DMS153 treated with DMSO at 0.1 percent for 48 hours (cell line): Measurements from ENCODE around the gene GSC.
"Not testable (repeated sequence)": the region's sequence is repeated elsewhere in the genome, so short reads cannot be mapped to it uniquely, and the experiment has no call there.

Experiments used
- DNase-seq: peaks from one replicate; lab custom pipeline; 2025; ENCODE audit not compliant: unreplicated experiment; lab: John Stamatoyannopoulos, UW

The GSC gene

DNA sequence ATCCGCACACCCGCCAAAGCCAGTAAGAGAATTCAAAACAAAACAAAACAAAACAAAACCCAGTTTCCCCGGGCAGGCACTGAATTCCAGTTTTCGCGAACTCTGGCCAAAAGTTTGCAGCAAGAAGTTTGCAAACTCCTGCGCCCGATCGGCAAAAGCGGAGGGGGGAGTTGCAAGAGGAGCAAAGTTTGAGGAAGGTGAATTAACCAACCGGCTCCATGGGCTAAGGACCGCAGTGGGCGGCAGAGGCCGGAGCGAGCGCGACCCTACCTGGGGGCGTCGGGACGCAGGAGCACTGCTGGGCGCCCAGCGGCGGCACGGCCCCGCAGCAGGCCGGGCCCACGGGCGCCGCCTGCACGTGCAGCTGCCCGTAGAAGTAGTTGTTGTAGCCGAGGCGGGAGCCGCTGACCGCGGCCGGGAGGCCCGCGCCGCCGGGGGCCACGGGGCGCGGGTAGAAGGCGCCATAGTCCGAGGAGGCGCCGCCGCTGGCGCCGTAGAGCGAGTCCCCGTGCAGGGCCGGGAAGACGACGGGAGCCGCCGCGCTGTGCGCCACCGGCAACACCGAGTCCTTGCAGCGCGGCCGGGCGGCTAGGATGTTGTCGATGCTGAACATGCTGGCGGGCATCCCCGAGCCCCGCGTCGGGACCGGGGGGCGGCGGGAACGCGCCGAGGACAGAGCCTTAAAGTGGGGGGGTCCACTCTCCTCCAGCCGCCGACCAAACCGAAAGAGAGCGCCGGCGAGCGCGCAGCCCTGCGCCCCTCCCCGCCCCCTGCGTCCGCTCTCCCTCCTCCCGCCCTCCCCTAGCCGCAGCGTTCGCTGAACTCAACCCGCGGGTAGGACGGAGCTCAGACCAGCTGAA lies at the start of gene GSC:
Gene GSC, minus strand, starts transcription at position 723 of the 860 bp plus-strand sequence. Its CDS starts 98 bp downstream, at position 625.
- DNase-seq: no peak

- no peak for DNase-seq
Measured at GRCh38 chr14:94819531-94819930, 49.6 kb upstream of the GSC start.

DNA sequence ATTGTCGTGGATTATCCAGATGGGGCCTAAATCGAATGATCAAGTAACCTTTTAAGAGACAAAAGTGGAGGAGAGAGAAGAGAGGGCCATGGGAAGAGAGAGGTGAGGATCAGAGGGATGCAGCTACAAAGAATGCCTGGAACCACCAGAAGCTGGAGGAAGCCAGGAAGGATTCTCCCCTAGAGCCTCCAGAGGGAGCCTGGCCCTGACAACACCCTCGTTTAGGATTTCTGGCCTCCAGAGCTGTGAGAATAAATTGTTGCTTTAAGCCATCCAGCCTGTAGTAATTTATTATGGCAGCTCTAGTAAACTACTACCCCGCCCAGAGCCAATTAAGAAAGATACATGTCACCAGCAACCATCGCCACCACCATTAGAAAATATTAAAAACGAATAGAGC lies 46.2 kb upstream of the GSC start:
- DNase-seq: no peak

DNA sequence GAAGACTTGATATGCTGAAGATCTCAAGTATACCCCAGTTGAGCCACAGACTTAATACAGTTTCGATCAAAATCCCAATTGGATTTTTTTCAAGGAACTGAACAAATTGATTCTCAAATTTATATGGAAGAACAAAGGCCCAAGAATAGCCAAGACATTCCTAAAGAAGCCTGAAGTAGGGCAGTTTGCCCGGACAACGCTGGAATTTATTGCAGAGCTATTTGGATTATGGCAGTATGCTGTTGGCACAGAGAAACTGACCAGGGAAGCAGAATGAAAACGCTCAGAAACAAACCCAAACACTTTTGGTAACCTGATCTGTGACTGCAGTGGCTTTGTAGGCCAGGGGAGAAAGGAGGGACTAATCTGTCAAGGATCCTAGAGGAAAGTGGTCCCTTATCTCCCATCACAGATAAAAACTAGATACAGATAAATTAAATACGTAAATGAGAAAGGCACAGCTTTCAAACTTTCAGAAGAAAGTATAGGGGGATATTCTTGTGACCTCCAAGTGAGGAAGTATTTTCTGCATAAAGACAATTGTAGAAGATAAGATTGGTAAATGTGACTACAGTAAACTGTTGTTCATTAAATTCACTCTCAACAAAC lies 35.9 kb upstream of the GSC start:
- no peak for DNase-seq

- DNase-seq: no peak
Measured at GRCh38 chr14:94801225-94801624, 31.3 kb upstream of the GSC start.

GRCh38 chr14:94800764-94801163 lies 30.9 kb upstream of the GSC start:
- DNase-seq: not testable (repeated sequence)

- DNase-seq: no peak
Measured at GRCh38 chr14:94797887-94798286, 28.0 kb upstream of the GSC start.

DNA sequence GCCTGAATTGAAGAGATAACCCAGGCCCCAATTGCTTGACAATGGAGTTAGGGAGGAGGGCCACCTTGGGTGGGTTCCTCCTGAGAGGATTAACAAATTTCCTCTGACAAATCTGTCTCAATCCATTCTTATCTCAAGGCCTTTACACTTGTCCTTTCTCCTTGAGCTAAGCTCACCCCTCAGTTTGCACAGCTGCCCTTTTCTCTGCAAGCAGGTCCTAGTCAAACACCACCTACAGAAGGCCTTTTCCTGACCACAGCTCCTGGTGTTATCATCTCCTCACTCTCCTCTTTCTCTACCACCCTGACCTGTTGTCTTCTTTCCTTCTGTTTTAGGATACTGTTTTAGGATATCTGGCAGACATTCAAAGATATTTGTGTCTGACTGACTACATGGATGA lies 26.4 kb upstream of the GSC start:
- no peak for DNase-seq

GRCh38 chr14:94795372-94795771 lies 25.5 kb upstream of the GSC start:
- DNase-seq: no peak

GRCh38 chr14:94793901-94794300 lies 24.0 kb upstream of the GSC start:
- no peak for DNase-seq

DNA sequence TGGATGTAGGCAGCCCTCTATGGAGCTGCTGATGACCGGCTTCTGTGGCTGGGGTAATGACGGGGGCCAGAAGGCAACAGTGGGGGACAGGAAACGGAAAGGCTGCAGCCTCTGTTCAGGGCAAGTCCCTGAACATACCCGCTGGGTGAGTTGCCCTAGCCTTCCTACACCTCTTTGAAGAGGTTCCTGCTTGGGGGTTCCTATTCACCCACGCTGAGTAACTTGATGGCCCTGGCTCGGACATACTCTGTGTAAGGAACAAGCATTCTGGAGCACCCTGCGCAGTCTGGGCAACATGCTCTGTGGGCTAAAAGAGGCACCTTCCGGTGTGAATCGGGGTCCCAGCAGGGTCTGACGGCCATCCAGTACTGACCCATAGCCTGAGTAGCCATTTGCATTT lies 17.7 kb upstream of the GSC start:
- DNase-seq: no peak

- DNase-seq: no peak
Measured at GRCh38 chr14:94787092-94787491, 17.2 kb upstream of the GSC start.

DNA sequence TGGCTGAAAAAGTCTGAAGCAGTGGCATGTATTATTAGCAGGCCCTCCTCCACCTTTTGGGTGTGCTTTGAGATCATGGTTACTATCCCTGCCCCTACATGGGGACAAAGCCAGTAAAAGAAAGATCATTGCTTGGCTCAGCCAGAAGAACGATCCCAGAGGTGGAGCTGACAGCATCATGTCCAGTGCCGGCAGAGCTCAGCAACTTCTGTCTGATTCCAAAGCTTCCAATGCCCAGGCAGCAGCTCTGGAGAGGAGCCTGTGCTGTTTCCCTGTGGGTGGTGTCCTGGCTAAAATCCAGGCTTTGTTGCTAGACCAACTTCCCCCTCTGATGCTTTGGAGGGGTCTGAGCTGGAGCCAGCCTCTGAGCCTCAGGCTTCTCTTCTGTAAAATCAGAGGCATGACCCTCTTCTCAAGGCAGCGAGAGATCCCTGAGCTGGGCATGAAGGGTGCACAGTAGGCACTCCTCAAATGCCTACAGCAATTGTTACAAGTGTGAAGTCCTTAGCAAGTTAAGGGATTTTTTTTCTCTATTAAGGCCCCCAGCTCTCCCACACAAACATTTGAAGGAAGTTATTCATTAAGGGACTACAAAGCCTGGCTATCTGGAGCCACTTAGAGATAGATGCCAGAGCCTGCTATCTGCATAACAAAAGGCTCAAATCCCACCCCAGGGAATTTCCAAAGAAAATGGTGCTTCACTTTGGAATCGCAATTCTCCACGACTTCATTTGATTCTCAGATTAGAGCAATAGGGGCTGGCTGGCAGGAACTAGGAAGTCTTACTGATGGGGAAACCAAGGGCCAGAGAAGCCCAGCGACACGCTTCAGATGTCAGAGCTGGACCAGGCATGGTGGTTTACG lies 10.9 kb upstream of the GSC start:
- DNase-seq: no peak

- no peak for DNase-seq
Measured at GRCh38 chr14:94779713-94780112, 9.8 kb upstream of the GSC start.

GRCh38 chr14:94775871-94776210 lies 5.9 kb upstream of the GSC start:
- no peak for DNase-seq

DNA sequence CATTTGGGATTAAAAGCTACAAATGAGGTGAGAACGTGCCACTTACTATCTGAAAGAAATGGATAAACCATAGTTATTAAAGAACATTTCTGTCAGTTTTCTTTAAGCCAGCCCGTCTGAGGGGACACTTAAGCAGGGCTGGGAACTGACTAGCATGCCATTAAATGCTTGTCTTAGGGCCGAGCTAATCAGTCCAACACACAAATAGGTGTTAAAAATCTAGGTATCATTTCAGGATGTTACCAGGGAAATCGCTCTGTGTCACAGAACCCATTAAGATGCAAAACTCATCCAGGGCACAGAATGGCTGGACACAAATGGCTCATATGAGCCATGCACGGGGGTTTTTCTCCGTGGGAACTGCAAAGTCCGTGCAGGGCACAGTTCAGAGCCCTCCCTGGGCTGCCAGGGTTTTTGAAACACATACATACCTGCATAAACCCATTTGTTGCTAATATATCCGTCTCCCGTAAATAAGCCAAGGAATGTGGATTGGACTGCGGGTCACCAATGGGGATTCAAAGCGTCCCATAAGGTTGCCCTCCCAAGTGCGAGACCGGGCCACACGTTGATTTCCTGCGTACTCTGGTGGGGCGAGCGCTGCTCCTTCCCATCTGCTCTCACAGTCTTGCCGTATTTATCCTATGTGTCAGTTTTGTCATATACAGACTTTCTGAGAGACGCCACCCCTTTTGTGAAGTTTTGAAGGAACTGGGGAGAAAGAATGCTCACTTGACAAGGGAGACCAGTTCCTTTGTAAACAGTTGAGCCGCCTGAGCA lies 5.4 kb upstream of the GSC start:
- DNase-seq: no peak

DNA sequence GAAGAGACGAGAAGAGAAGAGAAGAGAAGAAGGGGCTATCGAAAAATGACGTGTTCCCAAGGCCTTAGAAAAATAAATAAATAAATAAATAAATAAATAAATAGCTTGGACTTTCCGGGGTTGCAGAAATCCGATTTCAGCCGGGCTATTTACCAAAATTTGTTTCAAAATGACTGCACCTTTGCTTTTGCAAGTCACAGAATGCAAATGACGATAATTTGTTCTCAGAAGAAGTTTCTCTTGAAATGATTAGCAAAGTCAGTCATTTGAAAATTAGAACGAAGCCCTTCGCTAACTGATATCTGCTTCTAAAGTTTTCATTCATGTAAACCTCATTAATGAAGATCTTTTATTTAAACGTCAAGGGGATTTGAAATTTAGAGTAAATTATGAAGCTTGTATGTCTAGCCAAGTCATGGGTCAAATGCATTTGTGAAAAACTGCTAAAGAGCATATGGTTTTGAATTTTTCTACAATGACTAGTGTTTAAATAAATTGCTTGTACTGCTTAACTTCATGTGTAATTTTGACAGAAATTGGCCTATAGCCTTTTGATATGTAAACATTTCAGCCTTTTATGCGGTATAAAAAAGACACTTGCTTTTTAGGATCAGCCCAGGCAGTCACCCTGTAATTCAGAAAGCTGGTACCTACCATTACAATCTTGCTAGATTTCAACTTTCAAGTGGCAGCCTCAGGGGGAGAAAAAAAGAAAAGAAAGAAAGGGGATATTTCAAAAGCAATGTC lies 4.6 kb upstream of the GSC start:
- DNase-seq: no peak

- DNase-seq: no peak
Measured at GRCh38 chr14:94773655-94774343, 3.9 kb upstream of the GSC start.

- DNase-seq: no peak
Measured at GRCh38 chr14:94773061-94773648, 3.2 kb upstream of the GSC start.
